A673 (cell line): Measurements from ENCODE around the gene HELZ2.

Experiments used
- CTCF ChIP-seq: fragments of 300-800, 200-600 bp; sonication (generic); conservative IDR thresholded peaks from 2 replicates; pipeline ENCODE4 v1.5.1; 2017; ENCODE audit warnings: low read depth, mild to moderate bottlenecking, antibody characterized with exemption, low read length, moderate library complexity, mixed read lengths
- EZH2 ChIP-seq: fragments of 200-600 bp; sonication (generic); IDR thresholded peaks from 2 replicates; pipeline ENCODE4 v1.6.1; 2017; ENCODE audit warnings: borderline replicate concordance, low read depth, mild to moderate bottlenecking, mixed read lengths, antibody characterized with exemption, low read length; ENCODE audit not compliant: poor library complexity, severe bottlenecking

GRCh38 chr20:63539441-63540370 is 34.3 kb downstream of the HELZ2 start:
- TF ChIP-seq CTCF (no peak), EZH2 (no peak)
